ENCODE results near the gene TP63.

TP63 gene

DNA sequence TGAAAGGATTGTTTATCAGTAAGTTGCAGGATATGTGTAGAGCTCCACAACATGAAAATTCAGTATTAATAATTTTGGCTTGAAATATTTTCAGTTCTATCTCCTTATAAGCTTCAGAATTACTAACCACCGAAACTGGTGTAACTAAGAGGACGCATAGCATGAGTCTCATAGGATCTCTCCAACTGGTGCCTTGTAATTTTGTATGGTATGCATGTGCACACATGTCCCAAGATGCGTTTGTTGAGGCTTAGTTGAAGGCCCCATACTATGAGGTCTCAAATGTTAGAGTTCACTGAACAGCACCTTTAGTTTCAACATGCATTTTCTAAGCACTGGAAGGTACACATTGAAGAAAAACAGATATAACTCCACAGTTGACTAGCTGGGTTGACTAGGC, 195.4 kb downstream of the TP63 start:
- no peak for DNase-seq (ENCODE audit: extremely low spot score)
- CTCF ChIA-PET: interaction anchor here (1.3 to 3.4 kb wide), 3 partner anchors 11 to 37 kb away, joined by 3 to 34 read pairs (median 6); no protein-coding TSS in a partner anchor
- POLR2A ChIA-PET: no interaction called here
- TF ChIP-seq, protein P1, sequence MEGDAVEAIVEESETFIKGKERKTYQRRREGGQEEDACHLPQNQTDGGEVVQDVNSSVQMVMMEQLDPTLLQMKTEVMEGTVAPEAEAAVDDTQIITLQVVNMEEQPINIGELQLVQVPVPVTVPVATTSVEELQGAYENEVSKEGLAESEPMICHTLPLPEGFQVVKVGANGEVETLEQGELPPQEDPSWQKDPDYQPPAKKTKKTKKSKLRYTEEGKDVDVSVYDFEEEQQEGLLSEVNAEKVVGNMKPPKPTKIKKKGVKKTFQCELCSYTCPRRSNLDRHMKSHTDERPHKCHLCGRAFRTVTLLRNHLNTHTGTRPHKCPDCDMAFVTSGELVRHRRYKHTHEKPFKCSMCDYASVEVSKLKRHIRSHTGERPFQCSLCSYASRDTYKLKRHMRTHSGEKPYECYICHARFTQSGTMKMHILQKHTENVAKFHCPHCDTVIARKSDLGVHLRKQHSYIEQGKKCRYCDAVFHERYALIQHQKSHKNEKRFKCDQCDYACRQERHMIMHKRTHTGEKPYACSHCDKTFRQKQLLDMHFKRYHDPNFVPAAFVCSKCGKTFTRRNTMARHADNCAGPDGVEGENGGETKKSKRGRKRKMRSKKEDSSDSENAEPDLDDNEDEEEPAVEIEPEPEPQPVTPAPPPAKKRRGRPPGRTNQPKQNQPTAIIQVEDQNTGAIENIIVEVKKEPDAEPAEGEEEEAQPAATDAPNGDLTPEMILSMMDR (IDR thresholded peaks at IDR 0.05; ENCODE audit: control extremely low read depth, extremely low read depth, low read depth, missing control alignments): no peak

DNA sequence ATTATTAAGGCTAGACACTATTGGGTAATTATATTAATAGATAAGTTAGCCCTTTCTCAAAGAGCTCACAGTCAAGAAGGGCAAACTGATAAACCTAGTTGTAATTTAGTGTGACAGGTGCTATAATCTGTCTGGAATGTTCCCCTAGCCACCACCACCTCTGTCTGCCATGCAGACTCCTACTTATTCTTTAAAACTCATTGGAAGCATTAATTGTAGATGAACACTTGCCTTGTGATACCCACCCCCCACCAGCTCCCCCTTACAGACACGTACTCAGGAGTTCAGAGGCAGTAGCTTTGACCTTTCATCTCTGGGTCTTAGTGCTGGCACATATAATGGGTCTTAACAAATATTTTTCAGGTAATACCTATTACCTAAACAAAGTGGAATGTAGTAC, 195.9 kb downstream of the TP63 start:
- CTCF ChIA-PET: interaction anchor here (1.3 kb wide), 1 partner anchor 11 kb away, joined by 6 read pairs; no protein-coding TSS in a partner anchor
- DNase-seq (ENCODE audit: extremely low spot score): no peak
- POLR2A ChIA-PET: no interaction called here
- TF ChIP-seq, protein P1 (IDR thresholded peaks at IDR 0.05; ENCODE audit: control extremely low read depth, extremely low read depth, low read depth, missing control alignments): no peak

DNA sequence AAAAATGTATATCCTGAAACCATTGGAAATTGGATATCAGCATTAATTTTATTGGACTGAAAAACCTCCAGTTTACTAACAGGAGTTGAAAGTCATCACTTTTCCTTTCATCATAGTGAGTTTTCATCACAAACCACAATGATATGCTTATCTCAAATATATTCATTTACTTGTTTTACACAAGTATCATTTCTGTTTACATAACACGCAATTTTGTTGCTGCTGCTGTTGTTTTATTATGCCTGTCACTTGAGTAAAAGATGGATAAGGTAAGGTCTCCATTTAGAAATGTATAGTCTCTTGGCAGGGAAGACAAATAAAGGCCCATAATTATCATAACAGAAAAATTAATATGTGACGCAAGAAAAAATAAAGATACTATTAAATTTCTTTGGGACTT, 199.2 kb downstream of the TP63 start:
- CTCF ChIA-PET: interaction anchor here (0.9 kb wide), 1 partner anchor 48 kb away, joined by 3 read pairs; no protein-coding TSS in a partner anchor
- POLR2A ChIA-PET: no interaction called here
- DNase-seq (ENCODE audit: extremely low spot score): no peak
- TF ChIP-seq, protein P1 (IDR thresholded peaks at IDR 0.05; ENCODE audit: control extremely low read depth, extremely low read depth, low read depth, missing control alignments): no peak

DNA sequence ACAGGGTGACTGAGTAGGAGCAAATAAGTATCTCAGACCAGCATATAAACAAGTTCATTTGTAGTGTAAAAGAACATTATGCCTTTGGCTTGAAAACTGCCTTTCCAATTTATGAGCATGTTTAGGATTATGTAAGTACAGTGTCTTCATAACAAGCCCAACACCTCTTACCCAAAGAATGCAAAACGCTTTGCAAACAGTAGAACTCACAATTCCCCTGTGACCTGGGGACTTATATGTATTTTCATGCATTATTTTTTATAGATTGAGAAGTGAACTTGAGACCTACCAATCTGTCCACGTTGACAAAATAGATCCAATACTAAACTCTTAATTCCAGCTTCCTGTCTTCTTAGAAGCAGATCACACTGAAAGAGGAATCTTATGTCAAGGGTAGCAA, 202.1 kb downstream of the TP63 start:
- TF ChIP-seq, protein P1 (IDR thresholded peaks at IDR 0.05; ENCODE audit: control extremely low read depth, extremely low read depth, low read depth, missing control alignments): no peak
- CTCF ChIA-PET: no interaction called here
- POLR2A ChIA-PET: no interaction called here
- no peak for DNase-seq (ENCODE audit: extremely low spot score)

DNA sequence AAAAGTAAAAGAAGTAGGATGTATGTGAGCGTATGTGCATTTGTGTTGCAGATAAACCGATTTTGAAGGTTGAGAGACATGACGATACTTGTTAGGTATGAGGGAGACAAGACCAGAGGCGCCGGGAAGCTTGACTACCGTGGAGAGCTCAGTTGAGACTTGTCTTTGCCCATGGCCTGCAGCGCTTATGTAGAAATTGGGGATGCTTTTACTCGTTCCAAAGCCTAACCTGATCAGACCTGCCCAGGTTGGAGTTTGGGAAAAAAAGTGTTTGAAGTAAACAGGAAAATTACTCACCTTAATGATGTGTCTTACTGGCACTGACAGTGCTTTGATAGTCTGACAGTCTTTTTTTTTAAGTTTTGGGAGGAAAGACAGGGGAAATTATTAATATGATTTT, 202.8 kb downstream of the TP63 start:
- ChIA-PET CTCF (no interaction called here), POLR2A (no interaction called here)
- DNase-seq (ENCODE audit: extremely low spot score): no peak
- TF ChIP-seq, protein P1 (IDR thresholded peaks at IDR 0.05; ENCODE audit: control extremely low read depth, extremely low read depth, low read depth, missing control alignments): no peak

GRCh38 chr3:189834462-189834861, 203.3 kb downstream of the TP63 start:
- TF ChIP-seq, protein P1 (IDR thresholded peaks at IDR 0.05; ENCODE audit: control extremely low read depth, extremely low read depth, low read depth, missing control alignments): no peak
- no peak for DNase-seq (ENCODE audit: extremely low spot score)
- CTCF ChIA-PET: no interaction called here
- POLR2A ChIA-PET: no interaction called here

DNA sequence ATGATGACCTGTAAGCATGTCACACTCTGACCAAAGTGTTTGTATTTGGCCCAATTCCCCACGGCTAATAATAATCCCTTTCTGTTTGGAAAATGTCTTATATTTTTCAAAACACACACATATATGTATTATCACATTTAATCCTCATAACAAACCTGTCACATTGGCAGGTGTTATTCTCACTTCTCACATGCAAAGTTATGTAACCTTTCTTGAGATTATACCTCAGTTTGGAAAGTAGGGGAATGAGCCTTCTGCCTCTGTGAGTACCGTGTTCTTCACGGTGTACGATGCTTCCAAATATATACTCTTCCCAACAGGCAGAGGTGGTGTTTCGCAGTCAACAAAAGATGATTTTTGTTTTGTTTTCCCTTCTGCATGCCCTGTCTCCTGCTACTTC, 205.6 kb downstream of the TP63 start:
- DNase-seq (ENCODE audit: extremely low spot score): no peak
- ChIA-PET CTCF (interaction anchor here (2.1 kb wide), 1 partner anchor 10 kb away, joined by 6 read pairs; no protein-coding TSS in a partner anchor), POLR2A (no interaction called here)

More for the DNA sequence above, 205.6 kb downstream of the TP63 start:
- TF ChIP-seq, protein P1 (IDR thresholded peaks at IDR 0.05; ENCODE audit: control extremely low read depth, extremely low read depth, low read depth, missing control alignments): no peak

All from GM10248 (cell line).